Measurements from ENCODE around the gene TPRN.

GRCh38 chr9:137205126-137206069 is 4.9 kb upstream of the TPRN start, which contains the start of the genes NDOR1 and TMEM203:
- TF ChIP-seq EZH2 (IDR thresholded peaks at IDR 0.05; ENCODE audit: borderline replicate concordance, low read length) (no peak), CTCF (conservative IDR thresholded peaks at IDR 0.05 in 1 of 2, IDR thresholded peaks at IDR 0.05 in 1 of 2; ENCODE audit: extremely low read depth in 1 of 2, insufficient read depth in 1 of 2, low read depth in 1 of 2, low read length in 2 of 2) (no peak)

Measured in mammary epithelial cell (primary cell).